ENCODE measurements around the gene CCSER1.
"Not testable (repeated sequence)": the region's sequence is repeated elsewhere in the genome, so short reads cannot be mapped to it uniquely, and the experiment has no call there.

Gene CCSER1

GRCh38 chr4:90306810-90307209 is 179.6 kb downstream of the CCSER1 start:
- no peak for DNase-seq

DNA sequence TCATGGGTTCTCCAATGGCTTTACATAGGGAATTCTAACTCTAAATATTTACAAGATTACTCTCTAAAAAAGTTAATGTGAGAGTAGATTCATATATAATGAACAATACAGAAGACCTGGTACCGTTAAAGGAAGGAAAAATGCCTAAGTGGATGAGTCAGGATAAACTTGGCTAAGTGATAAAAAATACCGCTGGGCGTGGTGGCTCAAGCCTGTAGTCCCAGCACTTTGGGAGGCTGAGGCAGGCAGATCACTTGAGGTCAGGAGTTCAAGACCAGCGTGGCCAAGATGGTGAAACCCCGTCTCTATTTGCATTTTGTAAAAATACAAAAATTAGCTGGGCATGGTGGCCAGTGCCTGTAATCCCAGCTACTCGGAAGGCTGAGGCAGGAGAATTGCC is 189.9 kb downstream of the CCSER1 start:
- DNase-seq: not testable (repeated sequence)

DNA sequence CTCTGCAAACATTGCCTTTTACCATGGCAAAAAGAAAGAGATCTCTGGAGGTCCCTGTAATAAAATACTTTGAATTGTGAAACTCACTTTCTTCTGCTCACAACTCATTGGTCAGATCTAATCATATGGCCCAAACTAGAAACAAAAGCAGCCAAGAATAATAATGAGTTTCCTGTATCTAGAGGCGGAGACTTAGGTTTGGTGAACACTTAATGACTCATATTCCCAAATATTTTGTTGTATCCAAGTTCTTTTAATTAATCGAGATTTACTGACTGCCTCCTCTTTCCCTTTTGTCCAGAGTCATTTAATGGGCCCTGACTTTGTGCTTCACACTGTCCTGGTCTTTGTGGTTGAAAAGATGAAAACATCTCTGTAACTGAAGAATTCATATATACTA is 190.6 kb downstream of the CCSER1 start:
- DNase-seq: no peak

DNA sequence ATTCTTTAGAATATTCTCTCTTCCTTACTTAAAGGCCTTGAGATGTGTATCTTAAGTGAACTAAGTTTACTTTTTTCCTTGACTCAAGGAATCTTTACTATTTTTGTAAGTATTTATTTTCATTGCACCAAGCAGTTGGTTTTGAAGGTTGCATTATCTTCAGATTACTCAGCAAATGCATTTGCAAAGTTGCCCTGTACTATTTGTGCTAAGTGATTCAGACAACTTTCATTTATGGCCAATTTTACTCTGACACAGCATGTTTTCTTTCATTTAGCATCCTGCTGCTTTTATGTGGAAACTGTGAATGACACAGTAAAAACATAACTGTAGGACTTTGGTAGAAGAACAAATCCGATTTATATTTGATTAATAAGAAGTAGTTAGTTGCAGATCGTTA is 191.0 kb downstream of the CCSER1 start:
- no peak for DNase-seq

DNA sequence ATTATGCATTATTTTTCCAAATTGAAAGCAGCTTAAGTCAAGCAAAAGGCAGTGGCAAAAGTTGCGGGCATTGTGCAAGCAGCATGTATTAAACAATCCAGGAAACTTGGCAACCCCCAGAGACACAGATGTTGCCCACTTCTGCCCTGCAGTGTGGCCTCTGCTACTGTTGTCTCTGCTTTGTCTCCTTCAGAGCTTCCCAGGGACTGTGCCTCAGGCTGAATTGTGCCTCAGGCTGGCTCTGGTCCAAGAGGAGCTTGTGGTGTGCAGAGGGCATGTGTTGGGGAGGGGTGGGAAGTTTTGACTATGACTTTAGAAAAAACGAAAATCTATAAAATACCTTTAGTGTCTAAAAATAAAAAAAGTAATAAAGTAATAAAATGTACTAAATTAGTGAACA is 201.4 kb downstream of the CCSER1 start:
- DNase-seq: peak in 2 of 3 experiments; percentile 63 to 85

GRCh38 chr4:90330546-90330945 is 203.4 kb downstream of the CCSER1 start:
- DNase-seq: no peak

DNA sequence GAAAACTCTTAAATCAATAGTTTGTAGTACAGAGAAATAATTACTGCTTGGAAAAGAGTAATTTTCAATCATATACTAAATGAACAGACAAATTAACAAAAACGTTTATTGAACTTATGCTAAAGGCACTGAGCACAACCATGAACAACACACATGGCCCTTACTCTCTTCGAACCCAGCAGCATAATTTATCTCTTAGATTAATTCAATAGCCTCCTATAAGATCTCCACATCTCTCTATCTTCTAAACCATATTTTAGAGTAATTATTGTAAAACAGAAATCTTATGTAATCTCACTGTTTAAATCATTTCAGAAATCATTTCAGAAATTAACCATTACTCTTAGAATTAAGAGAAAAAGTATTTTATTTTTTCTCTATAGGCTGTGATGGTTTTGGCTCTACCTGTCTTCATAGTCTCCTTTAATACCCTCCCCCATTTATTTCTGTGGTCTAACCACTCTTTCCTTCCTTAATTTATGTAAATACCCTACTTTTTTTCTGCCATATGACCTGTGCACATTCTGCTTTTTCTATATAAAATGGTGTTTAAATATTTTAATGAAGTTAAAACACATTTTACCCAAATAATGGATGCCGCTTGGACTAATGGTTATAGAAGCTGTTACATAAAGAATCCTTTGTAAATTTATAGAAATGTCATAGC is 218.5 kb downstream of the CCSER1 start:
- DNase-seq: no peak

GRCh38 chr4:90349636-90350035 is 222.4 kb downstream of the CCSER1 start:
- no peak for DNase-seq

GRCh38 chr4:90357117-90357710 is 230.0 kb downstream of the CCSER1 start:
- peak in 2 of 3 experiments; percentile 49 to 82 for DNase-seq

GRCh38 chr4:90375081-90375480 is 247.9 kb downstream of the CCSER1 start:
- DNase-seq: no peak

- no peak for DNase-seq
Observed at GRCh38 chr4:90393215-90393614, 266.0 kb downstream of the CCSER1 start.

DNA sequence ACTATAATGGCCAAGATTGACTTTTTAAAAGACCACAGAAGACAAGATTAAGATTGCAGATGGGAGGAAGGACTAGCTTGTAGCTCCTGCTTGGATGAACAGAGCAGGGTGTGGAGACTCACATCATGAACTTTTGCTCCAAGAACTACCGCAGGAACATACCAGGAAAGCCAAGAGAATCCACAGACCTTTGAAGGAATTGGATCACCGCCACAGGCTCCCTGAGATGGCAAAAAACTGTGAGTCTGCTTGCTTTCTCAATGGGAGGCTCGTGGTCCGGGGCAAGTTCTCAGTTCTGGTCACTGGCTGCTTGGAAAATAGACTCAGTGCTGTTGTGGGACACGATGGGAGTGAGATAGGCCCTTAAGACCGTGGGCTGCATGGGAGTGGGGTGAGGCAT is 276.6 kb downstream of the CCSER1 start:
- DNase-seq: no peak

DNA sequence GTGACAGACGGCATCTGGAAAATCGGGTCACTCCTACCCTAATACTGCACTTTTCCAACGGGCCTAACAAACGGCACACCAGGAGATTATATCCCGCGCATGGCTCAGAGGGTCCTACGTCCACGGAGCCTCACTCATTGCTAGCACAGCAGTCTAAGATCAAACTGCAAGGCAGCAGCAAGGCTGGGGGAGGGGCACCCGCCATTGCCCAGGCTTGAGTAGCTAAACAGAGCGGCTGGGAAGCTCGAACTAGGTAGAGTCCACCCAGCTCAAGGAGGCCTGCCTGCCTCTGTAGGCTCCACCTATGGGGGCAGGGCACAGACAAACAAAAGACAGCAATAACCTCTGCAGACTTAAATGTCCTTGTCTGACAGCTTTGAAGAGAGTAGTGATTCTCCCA is 280.7 kb downstream of the CCSER1 start:
- not testable (repeated sequence) for DNase-seq

- not testable (repeated sequence) for DNase-seq
Observed at GRCh38 chr4:90412786-90413185, 285.6 kb downstream of the CCSER1 start.

- DNase-seq: no peak
Observed at GRCh38 chr4:90415116-90415515, 287.9 kb downstream of the CCSER1 start.

DNA sequence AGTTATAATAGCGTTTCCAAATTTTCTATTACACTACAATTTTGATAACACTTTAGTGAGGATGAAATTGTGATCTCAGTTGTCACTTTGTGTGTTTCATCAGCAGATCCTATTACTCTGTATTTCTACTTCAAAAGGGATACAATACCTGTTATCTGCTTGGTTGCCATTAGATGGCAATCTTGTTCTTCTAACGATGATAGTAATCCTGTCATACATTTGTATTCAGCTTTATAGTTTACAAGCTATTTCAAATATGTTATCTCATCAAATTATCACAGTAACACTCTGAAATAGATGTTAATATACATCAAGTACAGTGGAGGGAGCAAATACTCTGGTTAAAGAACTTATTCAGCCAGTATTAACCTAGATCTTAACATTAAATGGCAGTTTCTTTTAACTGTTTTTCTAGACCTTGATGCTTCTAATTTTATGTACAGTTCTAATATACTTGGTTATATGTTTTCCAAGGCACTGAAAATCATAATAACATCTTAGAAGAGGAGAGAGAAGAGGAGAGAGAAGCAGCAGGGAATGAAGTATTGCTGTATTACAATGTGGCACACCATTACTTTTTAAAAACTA is 292.0 kb downstream of the CCSER1 start:
- DNase-seq: peak; percentile 8 to 76 (median 68)

DNA sequence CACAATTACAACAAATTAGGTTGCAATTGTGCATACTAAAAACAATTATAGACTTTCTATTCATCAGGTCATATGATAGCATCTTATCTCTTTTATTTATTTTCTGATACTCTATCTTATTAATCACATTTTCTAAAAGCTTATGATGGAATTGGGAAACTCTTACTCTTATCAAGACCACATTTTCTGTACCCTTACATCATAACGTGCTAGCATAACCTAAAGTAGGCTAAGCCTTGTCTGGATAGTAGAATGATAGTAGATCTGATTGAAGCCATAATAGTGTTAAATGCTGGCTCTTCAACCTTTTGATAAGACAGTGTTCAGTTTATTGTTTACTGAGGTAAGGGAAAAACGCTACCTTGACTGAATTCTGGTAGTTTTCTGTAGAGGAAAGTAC is 294.0 kb downstream of the CCSER1 start:
- DNase-seq: peak in 1 of 3 experiments; percentile 68

- DNase-seq: no peak
Observed at GRCh38 chr4:90425893-90426292, 298.7 kb downstream of the CCSER1 start.

DNA sequence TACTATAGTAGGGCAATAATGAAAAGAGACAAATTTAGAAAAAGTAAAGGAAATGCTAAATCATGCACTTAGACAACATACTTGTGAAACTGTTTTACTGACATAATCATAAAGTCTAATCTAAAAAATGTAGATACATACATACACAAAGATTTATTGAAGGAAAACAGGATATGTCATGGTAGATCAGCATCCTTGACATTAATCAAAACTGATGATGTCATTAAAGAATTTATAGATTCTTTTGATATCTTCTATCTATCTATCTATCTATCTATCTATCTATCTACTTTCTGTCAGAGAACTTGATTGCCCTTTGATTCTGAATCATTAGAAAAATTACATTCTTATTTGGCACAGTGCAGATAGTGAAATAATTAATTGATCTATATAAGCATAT is 311.3 kb downstream of the CCSER1 start:
- no peak for DNase-seq

GRCh38 chr4:90441770-90442169 is 314.6 kb downstream of the CCSER1 start:
- DNase-seq: no peak

- DNase-seq: no peak
Observed at GRCh38 chr4:90442619-90443018, 315.4 kb downstream of the CCSER1 start.

DNA sequence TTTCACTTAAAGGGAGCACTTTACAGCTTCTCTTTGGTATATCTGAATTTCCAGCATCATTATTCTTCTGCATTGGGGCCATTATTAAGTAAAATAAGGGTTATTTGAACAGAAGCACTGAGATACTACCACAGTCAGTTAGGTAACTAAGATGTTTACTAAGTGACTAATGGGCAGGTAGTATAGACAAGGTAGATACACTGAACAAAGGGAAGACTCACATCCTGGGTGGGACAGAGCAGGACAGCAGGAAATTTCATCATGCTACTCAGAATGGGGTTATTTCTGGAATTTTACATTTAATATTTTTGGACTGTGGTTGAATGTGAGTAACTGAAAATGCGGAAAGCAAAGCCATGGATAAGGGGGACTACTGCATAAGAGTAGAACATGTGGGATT is 316.0 kb downstream of the CCSER1 start:
- DNase-seq: no peak

DNA sequence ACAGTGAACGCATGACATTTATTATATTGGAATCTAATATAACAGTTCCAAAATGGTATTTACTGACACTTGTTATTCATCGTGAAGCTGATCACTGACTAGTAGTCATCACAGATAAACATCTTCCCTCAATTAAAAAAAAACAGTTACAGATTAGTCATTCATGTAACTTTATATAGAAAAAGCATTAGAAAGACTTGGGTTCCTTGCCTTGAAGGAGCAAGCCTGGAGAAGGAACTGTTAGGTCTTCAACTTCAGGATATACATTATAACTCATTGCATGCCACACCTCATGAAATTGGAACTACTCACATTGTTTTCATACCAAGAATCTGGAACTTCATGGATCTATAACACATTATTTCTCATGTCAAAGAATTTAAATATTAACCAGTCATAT is 317.7 kb downstream of the CCSER1 start:
- DNase-seq: no peak

DNA sequence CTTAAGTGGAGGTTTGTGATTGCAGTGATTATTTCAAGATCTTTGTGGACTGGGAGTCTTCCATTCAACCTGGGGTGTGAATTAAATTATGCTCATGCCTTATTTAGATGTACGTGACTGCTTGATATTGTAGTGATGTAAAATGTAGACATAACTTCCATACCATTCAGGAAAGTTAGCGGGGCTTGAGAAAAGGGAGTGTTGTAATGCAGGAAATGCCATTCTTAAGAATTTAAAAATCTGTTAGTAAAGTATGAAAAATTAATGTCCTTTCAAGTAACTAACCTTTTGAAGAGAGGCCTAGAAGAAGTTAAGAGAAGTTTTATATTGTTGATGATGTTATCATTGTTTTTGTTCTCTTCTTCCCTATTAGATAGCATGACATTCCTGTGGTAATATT is 318.2 kb downstream of the CCSER1 start:
- no peak for DNase-seq

GRCh38 chr4:90449626-90450025 is 322.4 kb downstream of the CCSER1 start:
- no peak for DNase-seq
